H54 (cell line): ENCODE results near the gene GRK5.

ENCODE experiments used
- DNase-seq: peaks from one replicate; pipeline ENCODE4 v3.0.0; 2011; ENCODE audit warnings: low spot score, mixed read lengths; ENCODE audit not compliant: insufficient read length
- FAIRE-seq: peaks from 3 replicates; lab custom pipeline; 2011; peaks lifted over from hg19 to GRCh38; lab: Jason Lieb, UNC
- POLR2A ChIP-seq: IDR thresholded peaks from 2 replicates; pipeline ENCODE4 v1.6.1; 2011; ENCODE audit warnings: low read depth, mild to moderate bottlenecking, low read length

The GRK5 gene

GRCh38 chr10:119386666-119387065 is 179.3 kb downstream of the GRK5 start:
- DNase-seq = no peak
- TF ChIP-seq POLR2A = no peak
- FAIRE-seq = no peak

DNA sequence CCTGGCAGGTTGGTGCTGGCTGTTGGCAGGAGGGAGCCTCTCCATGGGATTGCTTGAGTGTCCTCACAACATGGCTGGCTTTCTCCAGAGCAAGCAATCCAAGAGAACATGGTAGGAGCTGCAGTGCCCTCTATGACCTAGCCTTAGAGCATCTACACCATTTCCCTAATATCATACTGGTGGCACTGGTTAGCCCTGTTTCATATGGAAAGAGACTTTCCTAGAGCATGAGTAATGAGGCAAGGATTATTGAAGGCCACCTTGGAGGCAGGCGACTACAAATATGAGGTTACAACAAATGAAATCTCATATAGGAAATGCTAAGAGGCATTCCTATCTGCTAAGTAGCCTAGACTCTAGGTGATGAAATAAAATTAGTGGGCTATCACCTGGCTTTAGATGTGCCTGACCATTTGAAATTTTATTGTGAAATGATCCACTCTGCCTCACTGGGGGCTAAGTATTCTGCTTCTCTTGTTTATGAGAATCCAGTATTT is 181.5 kb downstream of the GRK5 start:
- DNase-seq (no peak), FAIRE-seq (no peak)
- no peak for TF ChIP-seq POLR2A

DNA sequence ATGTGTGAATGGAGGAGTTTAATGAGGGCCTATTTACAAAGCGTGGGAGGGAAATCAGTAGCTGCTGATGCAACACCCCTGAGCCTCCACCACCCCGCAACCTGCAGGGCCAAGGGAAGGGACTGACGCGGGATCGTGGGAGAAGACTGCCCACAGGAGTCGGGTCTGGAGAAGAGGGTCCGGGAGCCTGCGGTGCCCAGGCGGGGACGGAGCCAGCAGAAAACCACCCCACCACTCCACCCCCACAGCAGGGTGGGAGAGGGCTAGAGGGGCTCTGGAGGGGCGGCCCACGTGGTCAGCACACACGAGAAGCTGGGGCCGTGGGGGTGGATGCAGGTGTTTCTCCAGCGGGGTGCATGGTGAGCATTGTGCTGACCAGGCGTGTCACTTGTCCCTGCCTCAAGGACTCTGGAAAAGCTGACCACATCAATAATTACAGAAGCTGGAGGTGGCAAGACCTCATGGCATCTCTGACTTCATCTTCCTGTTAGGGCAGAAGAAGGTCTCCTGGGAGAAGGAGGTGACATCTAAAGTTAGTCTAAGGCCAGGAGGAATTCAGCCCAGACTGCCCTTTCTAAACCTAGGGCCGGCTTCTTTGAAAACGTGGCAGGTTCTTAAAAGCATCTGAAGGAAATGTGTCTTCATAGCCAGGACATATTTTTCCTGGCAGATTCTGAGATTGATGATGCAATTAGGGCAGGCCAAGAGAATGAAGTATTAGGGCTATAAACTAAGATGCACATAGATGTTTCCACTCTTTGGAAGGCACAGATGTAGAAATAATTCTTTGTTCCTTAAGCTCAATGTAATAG is 184.3 kb downstream of the GRK5 start:
- no peak for FAIRE-seq
- TF ChIP-seq POLR2A = no peak

GRCh38 chr10:119393019-119393418 is 185.6 kb downstream of the GRK5 start:
- FAIRE-seq = no peak
- TF ChIP-seq POLR2A = no peak

More for the DNA sequence above, 184.3 kb downstream of the GRK5 start:
- no peak for DNase-seq

GRCh38 chr10:119393421-119393820 is 186.1 kb downstream of the GRK5 start:
- DNase-seq (no peak), FAIRE-seq (no peak)
- TF ChIP-seq POLR2A = no peak

More at GRCh38 chr10:119393019-119393418, 185.6 kb downstream of the GRK5 start:
- DNase-seq = no peak

- DNase-seq (no peak), FAIRE-seq (no peak)
- TF ChIP-seq POLR2A = no peak
Measured at GRCh38 chr10:119393845-119394244, 186.5 kb downstream of the GRK5 start.

DNA sequence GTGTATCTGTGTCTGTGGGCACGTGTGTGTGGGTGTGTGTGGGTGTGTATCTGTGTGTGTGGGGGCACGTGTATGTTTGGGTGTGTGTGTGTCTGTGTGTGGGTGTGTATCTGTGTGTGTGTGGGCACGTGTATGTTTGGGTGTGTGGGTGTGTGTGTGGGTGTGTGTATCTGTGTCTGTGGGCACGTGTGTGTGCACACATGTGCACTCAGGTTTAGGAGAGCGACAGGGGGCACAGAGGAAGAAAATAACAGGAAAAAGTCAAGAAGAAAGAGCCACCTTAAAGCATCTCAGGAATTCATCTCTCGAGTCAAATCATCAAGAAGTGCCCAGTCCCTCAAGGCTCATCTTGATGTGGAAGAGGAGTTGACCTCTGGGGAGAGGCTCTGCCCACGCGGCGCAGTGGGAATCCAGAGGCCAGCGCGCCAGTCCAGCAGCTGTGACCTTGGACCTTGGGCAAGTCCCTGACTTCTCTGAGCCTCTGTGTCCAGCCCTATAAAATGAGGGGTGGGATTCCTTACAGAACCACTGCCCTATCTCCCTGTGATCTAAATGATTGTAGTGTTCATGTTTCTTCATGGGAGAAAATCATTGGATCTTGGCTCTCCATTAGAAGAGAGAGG is 187.4 kb downstream of the GRK5 start:
- no peak for TF ChIP-seq POLR2A
- DNase-seq (no peak), FAIRE-seq (no peak)

GRCh38 chr10:119395280-119396007 is 188.1 kb downstream of the GRK5 start:
- DNase-seq = no peak
- FAIRE-seq = no peak
- no peak for TF ChIP-seq POLR2A

DNA sequence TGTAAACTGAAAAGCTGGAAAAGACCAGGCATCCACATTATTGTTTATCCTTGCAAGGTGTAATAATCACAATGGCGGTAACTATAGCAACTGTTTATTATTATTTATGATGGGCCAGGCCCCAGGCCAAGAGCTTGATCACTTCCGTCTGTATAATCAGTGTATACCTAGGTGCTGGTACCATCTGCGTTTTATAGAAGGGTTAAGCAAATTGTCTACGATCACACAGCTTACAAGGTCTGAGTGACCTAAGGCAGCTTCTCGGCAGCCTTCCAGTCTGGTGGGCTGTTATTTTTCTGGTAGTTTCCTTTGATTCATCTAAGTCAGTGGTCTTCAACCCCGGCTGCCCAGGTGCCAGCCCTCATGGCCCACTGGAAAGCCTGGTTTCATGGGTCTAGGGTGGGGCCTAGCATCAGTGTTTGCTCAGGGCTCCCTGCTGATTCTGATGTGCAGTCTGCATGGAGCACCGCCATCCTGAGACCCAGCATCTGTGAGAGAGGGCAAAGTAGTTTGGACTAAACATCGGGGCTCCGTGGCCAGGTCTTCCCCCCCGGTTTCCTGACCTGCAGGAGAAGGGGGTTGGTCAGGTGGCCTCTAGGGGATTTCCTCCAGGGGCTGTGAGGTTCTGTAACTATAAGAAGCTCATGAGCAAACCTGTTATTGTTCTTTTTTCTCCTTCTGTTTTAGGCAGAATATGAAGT is 188.8 kb downstream of the GRK5 start:
- DNase-seq (no peak), FAIRE-seq (no peak)
- no peak for TF ChIP-seq POLR2A

DNA sequence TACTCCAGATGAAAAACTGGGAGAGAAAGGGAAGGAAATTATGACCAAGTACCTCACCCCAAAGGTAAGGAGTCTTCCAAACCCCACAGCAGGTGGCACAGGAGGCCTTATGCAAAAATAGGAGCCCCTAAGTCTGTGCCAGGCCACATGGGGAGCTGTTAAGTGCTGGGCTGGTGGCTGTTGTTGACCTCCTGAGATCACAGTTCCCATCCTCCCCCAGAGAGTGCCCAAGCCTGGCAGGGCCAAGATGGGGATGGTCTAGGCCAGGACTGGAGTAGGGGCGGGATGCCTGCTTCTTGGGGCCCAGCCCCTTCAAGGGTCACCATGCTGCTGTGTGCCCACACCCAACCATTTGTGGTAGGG is 189.3 kb downstream of the GRK5 start:
- FAIRE-seq (no peak), DNase-seq (no peak)
- TF ChIP-seq POLR2A = no peak

DNA sequence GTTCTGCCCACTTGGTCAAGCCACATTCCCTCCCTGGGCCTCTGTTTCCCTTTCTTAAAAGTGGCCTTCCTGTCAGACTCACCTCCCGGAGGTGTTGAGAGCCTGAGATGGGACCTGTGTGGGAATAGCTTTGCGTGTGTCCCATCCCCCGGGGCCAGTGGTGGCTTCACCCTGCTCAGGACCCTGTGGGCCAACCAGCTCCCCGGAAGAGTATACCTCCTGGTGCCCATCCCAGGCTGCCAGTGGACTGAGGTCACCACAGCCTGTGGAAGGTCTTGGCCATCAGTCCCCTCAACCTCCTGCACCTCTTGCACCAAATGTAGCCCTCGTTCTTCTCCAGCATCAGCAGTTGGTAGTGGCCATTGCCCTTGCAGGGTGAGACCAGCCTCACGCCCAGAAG is 190.0 kb downstream of the GRK5 start:
- DNase-seq (no peak), FAIRE-seq (no peak)
- no peak for TF ChIP-seq POLR2A

GRCh38 chr10:119398996-119399395 is 191.6 kb downstream of the GRK5 start:
- DNase-seq (no peak), FAIRE-seq (no peak)
- no peak for TF ChIP-seq POLR2A

DNA sequence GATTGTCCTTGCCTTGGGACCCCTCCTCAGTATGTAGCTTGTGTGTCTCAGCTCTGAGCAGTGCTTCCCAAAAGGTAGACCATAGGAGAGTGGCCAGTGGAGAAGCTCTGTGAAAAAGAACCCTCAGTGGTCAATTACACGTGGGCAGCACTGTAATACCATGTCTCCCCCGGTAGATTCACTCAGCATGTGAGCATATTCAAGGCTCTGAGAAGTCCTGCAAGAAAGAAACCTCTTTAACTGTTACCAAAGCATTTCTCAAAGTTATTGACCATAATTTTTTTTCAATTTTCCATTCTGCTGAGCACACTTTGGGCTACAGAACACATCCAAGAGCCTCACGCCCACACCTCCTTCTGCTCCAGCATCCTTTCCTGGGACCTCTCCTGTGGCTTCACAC is 192.1 kb downstream of the GRK5 start:
- FAIRE-seq (no peak), DNase-seq (no peak)
- no peak for TF ChIP-seq POLR2A
